Endothelial cell of umbilical vein (primary cell): ENCODE measurements around the gene L3MBTL4. TPM values are rescaled to one million over a fixed set of nuclear protein-coding genes. Genes with fewer than 3 reads are reported as not detected.

ENCODE experiments used
- BruUV-seq: library from RNA; stranded (reverse); fragments of 400-500 nt; replicated peaks from 2 replicates; lab custom pipeline; 2021; lab: Mats Ljungman, UMichigan
- CTCF ChIA-PET: fragments of 300-600, 350-600 bp; sonication (Branson Sonifier 250); formaldehyde crosslinking; loops from one replicate; lab custom pipeline; 2021; ENCODE audit warnings: antibody characterized with exemption, inconsistent platforms; lab: Charles Lee
- POLR2A ChIA-PET: fragments of 300-600, 350-600 bp; sonication (Branson Sonifier 250); formaldehyde crosslinking; loops from one replicate; lab custom pipeline; 2021; ENCODE audit warnings: antibody characterized with exemption, inconsistent platforms; lab: Charles Lee
- DNase-seq: peaks from one replicate; pipeline ENCODE4 v3.0.0-alpha.2; 2011; ENCODE audit warnings: low read depth, low spot score
- FAIRE-seq: peaks from 2 replicates; lab custom pipeline; 2011; peaks lifted over from hg19 to GRCh38; lab: Jason Lieb, UNC
- H2AFZ ChIP-seq: 2 replicates; pipeline ENCODE4 v1.6.0; 2012; ENCODE audit warnings: low read depth, low read length, control low read depth, inconsistent platforms
- H3K27ac ChIP-seq: 2 replicates; pipeline ENCODE4 v1.5.1; 2011; ENCODE audit warnings: low read depth, mild to moderate bottlenecking, control low read depth, low read length, moderate library complexity; ENCODE audit not compliant: insufficient read depth
- H3K27me3 ChIP-seq, 2 experiments: 2 replicates each; pipeline versions ENCODE4 v1.6.0 to v1.6.1; 2011; ENCODE audit warnings: low read length in 2 of 2, mixed read lengths in 1 of 2; ENCODE audit not compliant: control insufficient read depth in 2 of 2, insufficient read depth in 2 of 2
- H3K36me3 ChIP-seq, 2 experiments: 2 replicates in 1 of 2; 3 replicates in 1 of 2; pipeline ENCODE4 v1.5.1; 2011; ENCODE audit warnings: low read length in 2 of 2, mild to moderate bottlenecking in 1 of 2, moderate library complexity in 1 of 2; ENCODE audit not compliant: control insufficient read depth in 2 of 2, insufficient read depth in 2 of 2; ENCODE audit errors: extremely low read depth in 1 of 2
- H3K4me1 ChIP-seq: 3 replicates; pipeline ENCODE4 v1.5.1; 2011; ENCODE audit warnings: mild to moderate bottlenecking, low read length; ENCODE audit not compliant: control insufficient read depth, insufficient read depth; ENCODE audit errors: extremely low read depth
- H3K4me2 ChIP-seq: 2 replicates; pipeline ENCODE4 v1.6.1; 2011; ENCODE audit warnings: low read length, control low read depth, mixed read lengths; ENCODE audit not compliant: insufficient read depth
- H3K4me3 ChIP-seq, 3 experiments: fragments of 200-600 bp in 1 of 3; sonication (generic), shearing (Covaris generic) in 1 of 3; replicated peaks in 1 of 3; 2 replicates each; pipeline ENCODE4 v1.5.1; 2011 to 2016; ENCODE audit warnings: control low read depth in 3 of 3, low read length in 3 of 3, mild to moderate bottlenecking in 2 of 3, inconsistent platforms in 1 of 3, low read depth in 1 of 3, moderate library complexity in 1 of 3; ENCODE audit not compliant: insufficient read depth in 1 of 3
- H3K79me2 ChIP-seq: 2 replicates; pipeline ENCODE4 v1.6.0; 2012; ENCODE audit warnings: low read length, inconsistent platforms; ENCODE audit not compliant: control insufficient read depth, insufficient read depth
- H3K9ac ChIP-seq: replicated peaks from 2 replicates; pipeline ENCODE3; 2011; ENCODE audit warnings: low read length, control low read depth; ENCODE audit not compliant: insufficient read depth; ENCODE audit errors: extremely low read depth
- H3K9me1 ChIP-seq: replicated peaks from 3 replicates; pipeline ENCODE4 v1.6.0; 2011; ENCODE audit warnings: mild to moderate bottlenecking, low read length; ENCODE audit not compliant: control insufficient read depth, insufficient read depth; ENCODE audit errors: extremely low read depth
- H3K9me3 ChIP-seq: replicated peaks from 2 replicates; pipeline ENCODE4 v1.5.1; 2012; ENCODE audit warnings: low read length, inconsistent platforms; ENCODE audit not compliant: control insufficient read depth, insufficient read depth
- H4K20me1 ChIP-seq: replicated peaks from 2 replicates; pipeline ENCODE3; 2011; ENCODE audit warnings: mild to moderate bottlenecking, low read length; ENCODE audit not compliant: control insufficient read depth, insufficient read depth; ENCODE audit errors: extremely low read depth
- EZH2 ChIP-seq: IDR thresholded peaks from 2 replicates; pipeline ENCODE4 v1.6.1; 2012; ENCODE audit warnings: borderline replicate concordance, low read depth, mild to moderate bottlenecking, moderate library complexity, low read length, inconsistent platforms; ENCODE audit not compliant: severe bottlenecking
- GATA2 ChIP-seq: IDR thresholded peaks from 2 replicates; pipeline ENCODE4 v1.7.0; 2011; ENCODE audit warnings: low read depth, mild to moderate bottlenecking, moderate library complexity, mixed read lengths, low read length; ENCODE audit not compliant: insufficient read length, insufficient read depth
- JUN ChIP-seq: IDR thresholded peaks from 2 replicates; pipeline ENCODE4 v1.6.1; 2011; ENCODE audit warnings: borderline replicate concordance, low read depth; ENCODE audit not compliant: insufficient read length, insufficient read depth
- POLR2A ChIP-seq: IDR thresholded peaks from 2 replicates; pipeline ENCODE4 v1.6.1; 2012; ENCODE audit warnings: low read depth, mild to moderate bottlenecking, control low read depth, low read length
- POLR2AphosphoS5 ChIP-seq: IDR thresholded peaks from 2 replicates; pipeline ENCODE4 v1.6.1; 2012; ENCODE audit warnings: low read depth, mild to moderate bottlenecking, control low read depth, low read length, moderate library complexity; ENCODE audit not compliant: insufficient read depth
- dilution Hi-C: fragments of 300-500 bp; cut with MboI; formaldehyde crosslinking; loops from one replicate; pipeline ENCODE4 v1.15.0; 2019; ENCODE audit warnings: low sequenced_read_pairs; ENCODE audit not compliant: extremely low pct_ligation_motif_present
- intact Hi-C: fragments of 100-400 bp; cut with micrococcal nuclease; formaldehyde crosslinking; loops from one replicate; pipeline ENCODE4 v1.10.0; 2022
- polyA plus RNA-seq, 4 experiments: library from polyadenylated mRNA; depleted of rRNA in 3 of 4; stranded (reverse) in 3 of 4; unstranded in 1 of 4; fragments of >200 nt; gene quantifications; 2 replicates each; pipeline versions ENCODE4 v1.2.1 to v1.2.3, GENCODE V29; 2011 to 2012; ENCODE audit warnings: missing spikeins in 1 of 4
- total RNA-seq: library from RNA; stranded (reverse); gene quantifications from 2 replicates; pipeline ENCODE4 v1.2.3, GENCODE V29; 2021
- TF ChIP-seq, protein P1 (sequence below), 2 donors: IDR thresholded peaks; 1 replicate in 1 of 2; 2 replicates in 1 of 2; pipeline ENCODE4 v1.5.1; 2011; ENCODE audit warnings: low read length in 2 of 2, mild to moderate bottlenecking in 2 of 2, moderate library complexity in 2 of 2, control low read depth in 1 of 2, inconsistent platforms in 1 of 2, low read depth in 1 of 2; ENCODE audit not compliant: insufficient read depth in 1 of 2; ENCODE audit errors: extremely low read depth in 1 of 2
- TF ChIP-seq, protein P2 (sequence below): IDR thresholded peaks from 2 replicates; pipeline ENCODE4 v1.6.1; 2011; ENCODE audit not compliant: insufficient read depth, insufficient read length

The L3MBTL4 gene
- total and polyA plus RNA-seq, 2 donors (not counting 3 experiments of a cell fraction or from before 2014, with no cell fraction given), result 0.80 TPM; not detected in 1

DNA sequence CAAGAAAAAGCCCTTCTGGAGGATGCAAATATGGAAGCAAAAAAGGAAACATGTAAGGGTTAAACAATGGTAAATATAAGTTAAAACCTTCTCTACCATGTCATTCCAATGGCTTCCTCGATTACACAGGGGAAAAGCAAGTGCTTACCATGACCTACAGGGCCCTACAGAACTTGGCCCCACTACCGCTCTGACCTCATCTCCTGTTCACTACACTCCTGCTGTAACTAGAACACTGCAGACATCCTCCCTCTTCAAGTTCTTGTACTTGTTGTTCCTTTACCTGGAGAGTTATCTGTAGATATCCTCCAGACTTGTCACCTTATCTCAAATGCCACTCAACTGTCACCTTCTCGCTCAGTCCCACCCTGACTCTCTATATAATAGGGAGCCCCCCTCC, 194.6 kb downstream of the L3MBTL4 start:
- no peak overlapping the region for H3K27ac ChIP-seq
- H3K4me3 ChIP-seq, result no peak overlapping the region
- dilution Hi-C loops (no loop called here), intact Hi-C loops (loop anchor here (10.0 kb wide), 1 partner anchor 65 kb away; no protein-coding TSS in a partner anchor)
- BruUV-seq, result no TSS peak
- no peak overlapping the region for H3K4me2 ChIP-seq
- H2AFZ ChIP-seq, result no peak overlapping the region
- H4K20me1 ChIP-seq, result no peaks in the 10 kb centered on the region
- H3K9me1 ChIP-seq, result no peaks in the 10 kb centered on the region
- ChIA-PET CTCF (interaction anchor here (1.1 to 4.7 kb wide), 4 partner anchors 9 to 619 kb away, joined by 7 to 60 read pairs (median 12); no protein-coding TSS in a partner anchor), POLR2A (no interaction called here)
- H3K9ac ChIP-seq, result no peak overlapping the region
- no peaks in the 10 kb centered on the region for H3K27me3 ChIP-seq
- no peak for TF ChIP-seq POLR2A
- TF ChIP-seq, protein P1, sequence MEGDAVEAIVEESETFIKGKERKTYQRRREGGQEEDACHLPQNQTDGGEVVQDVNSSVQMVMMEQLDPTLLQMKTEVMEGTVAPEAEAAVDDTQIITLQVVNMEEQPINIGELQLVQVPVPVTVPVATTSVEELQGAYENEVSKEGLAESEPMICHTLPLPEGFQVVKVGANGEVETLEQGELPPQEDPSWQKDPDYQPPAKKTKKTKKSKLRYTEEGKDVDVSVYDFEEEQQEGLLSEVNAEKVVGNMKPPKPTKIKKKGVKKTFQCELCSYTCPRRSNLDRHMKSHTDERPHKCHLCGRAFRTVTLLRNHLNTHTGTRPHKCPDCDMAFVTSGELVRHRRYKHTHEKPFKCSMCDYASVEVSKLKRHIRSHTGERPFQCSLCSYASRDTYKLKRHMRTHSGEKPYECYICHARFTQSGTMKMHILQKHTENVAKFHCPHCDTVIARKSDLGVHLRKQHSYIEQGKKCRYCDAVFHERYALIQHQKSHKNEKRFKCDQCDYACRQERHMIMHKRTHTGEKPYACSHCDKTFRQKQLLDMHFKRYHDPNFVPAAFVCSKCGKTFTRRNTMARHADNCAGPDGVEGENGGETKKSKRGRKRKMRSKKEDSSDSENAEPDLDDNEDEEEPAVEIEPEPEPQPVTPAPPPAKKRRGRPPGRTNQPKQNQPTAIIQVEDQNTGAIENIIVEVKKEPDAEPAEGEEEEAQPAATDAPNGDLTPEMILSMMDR (IDR thresholded peaks at IDR 0.05; ENCODE audit: extremely low read depth in 1 of 2, insufficient read depth in 1 of 2, low read depth in 1 of 2, low read length in 2 of 2), result no peak
- no peak for TF ChIP-seq EZH2
- no peak for TF ChIP-seq POLR2AphosphoS5
- TF ChIP-seq GATA2, result no peak
- no peak for TF ChIP-seq JUN
- TF ChIP-seq, protein P2, sequence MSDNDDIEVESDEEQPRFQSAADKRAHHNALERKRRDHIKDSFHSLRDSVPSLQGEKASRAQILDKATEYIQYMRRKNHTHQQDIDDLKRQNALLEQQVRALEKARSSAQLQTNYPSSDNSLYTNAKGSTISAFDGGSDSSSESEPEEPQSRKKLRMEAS, result no peak
- no peaks in the 10 kb centered on the region for H3K4me1 ChIP-seq
- H3K79me2 ChIP-seq, result no peaks in the 10 kb centered on the region
- no peak for FAIRE-seq
- DNase-seq, result no peak
- no peaks in the 10 kb centered on the region for H3K9me3 ChIP-seq
- H3K36me3 ChIP-seq, result no peaks in the 10 kb centered on the region
